ENCODE measurements around the gene IL23R. TPM values are rescaled to one million over a fixed set of nuclear protein-coding genes. Genes with fewer than 3 reads are reported as not detected.

Gene IL23R
- total and polyA plus RNA-seq, 4 donors: 0.08 to 0.09 TPM; not detected in 2

DNA sequence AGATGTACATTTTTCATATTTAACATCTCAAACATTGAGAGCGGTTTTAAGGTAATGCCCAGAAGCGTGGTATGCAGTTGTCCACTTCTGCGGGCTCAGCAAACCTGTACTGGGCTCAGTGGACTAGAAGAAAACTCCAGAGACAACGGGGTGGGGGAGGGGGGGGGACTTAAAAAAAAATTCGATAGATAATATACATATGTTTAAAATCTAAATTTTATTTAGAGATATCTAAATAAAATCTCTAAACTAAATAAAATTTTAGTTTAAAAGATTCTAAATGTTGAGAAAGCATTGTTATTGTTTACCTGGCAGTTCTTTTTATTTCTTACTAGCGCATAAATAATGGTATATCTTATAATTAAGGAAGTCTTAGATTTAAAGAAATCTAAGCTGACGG, 140.3 kb downstream of the IL23R start:
- Histone ChIP-seq H3K36me3 (ENCODE audit: control insufficient read depth in 4 of 4, insufficient read depth in 3 of 4, low read depth in 1 of 4, low read length in 3 of 4) (no peaks in the 10 kb centered on the region), H3K4me3 (ENCODE audit: low read depth in 1 of 3, low read length in 3 of 3) (no peak overlapping the region), H3K27me3 (ENCODE audit: control insufficient read depth in 4 of 4, insufficient read depth in 4 of 4, low read length in 3 of 4) (peaks cover 0 to 4% (median 1%) of the 10 kb centered on the region in 4 donors), H3K9me3 (ENCODE audit: control insufficient read depth in 4 of 4, low read length in 3 of 4) (no peaks in the 10 kb centered on the region), H3K27ac (ENCODE audit: low read depth in 1 of 2, low read length in 2 of 2) (no peak overlapping the region), H3K4me1 (ENCODE audit: control insufficient read depth in 4 of 4, insufficient read depth in 4 of 4, low read length in 3 of 4) (peaks cover 0 to 10% (median 1%) of the 10 kb centered on the region in 4 donors), H3K9ac (ENCODE audit: low read depth in 1 of 2, low read length in 2 of 2) (no peak overlapping the region)
- DNase-seq (ENCODE audit: low spot score): no peak
- 88% methylated on average over 7 of the region's 7 CpGs for WGBS
- no peak for TF ChIP-seq RXRA (IDR thresholded peaks at IDR 0.05)
- no peak for TF ChIP-seq EGR1 (IDR thresholded peaks at IDR 0.05; ENCODE audit: low read depth in 2 of 2)
- TF ChIP-seq, protein P1, sequence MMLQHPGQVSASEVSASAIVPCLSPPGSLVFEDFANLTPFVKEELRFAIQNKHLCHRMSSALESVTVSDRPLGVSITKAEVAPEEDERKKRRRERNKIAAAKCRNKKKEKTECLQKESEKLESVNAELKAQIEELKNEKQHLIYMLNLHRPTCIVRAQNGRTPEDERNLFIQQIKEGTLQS (IDR thresholded peaks at IDR 0.05): no peak
- TF ChIP-seq, protein P2, sequence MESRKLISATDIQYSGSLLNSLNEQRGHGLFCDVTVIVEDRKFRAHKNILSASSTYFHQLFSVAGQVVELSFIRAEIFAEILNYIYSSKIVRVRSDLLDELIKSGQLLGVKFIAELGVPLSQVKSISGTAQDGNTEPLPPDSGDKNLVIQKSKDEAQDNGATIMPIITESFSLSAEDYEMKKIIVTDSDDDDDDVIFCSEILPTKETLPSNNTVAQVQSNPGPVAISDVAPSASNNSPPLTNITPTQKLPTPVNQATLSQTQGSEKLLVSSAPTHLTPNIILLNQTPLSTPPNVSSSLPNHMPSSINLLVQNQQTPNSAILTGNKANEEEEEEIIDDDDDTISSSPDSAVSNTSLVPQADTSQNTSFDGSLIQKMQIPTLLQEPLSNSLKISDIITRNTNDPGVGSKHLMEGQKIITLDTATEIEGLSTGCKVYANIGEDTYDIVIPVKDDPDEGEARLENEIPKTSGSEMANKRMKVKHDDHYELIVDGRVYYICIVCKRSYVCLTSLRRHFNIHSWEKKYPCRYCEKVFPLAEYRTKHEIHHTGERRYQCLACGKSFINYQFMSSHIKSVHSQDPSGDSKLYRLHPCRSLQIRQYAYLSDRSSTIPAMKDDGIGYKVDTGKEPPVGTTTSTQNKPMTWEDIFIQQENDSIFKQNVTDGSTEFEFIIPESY (IDR thresholded peaks at IDR 0.05): no peak
- TF ChIP-seq, protein P3, sequence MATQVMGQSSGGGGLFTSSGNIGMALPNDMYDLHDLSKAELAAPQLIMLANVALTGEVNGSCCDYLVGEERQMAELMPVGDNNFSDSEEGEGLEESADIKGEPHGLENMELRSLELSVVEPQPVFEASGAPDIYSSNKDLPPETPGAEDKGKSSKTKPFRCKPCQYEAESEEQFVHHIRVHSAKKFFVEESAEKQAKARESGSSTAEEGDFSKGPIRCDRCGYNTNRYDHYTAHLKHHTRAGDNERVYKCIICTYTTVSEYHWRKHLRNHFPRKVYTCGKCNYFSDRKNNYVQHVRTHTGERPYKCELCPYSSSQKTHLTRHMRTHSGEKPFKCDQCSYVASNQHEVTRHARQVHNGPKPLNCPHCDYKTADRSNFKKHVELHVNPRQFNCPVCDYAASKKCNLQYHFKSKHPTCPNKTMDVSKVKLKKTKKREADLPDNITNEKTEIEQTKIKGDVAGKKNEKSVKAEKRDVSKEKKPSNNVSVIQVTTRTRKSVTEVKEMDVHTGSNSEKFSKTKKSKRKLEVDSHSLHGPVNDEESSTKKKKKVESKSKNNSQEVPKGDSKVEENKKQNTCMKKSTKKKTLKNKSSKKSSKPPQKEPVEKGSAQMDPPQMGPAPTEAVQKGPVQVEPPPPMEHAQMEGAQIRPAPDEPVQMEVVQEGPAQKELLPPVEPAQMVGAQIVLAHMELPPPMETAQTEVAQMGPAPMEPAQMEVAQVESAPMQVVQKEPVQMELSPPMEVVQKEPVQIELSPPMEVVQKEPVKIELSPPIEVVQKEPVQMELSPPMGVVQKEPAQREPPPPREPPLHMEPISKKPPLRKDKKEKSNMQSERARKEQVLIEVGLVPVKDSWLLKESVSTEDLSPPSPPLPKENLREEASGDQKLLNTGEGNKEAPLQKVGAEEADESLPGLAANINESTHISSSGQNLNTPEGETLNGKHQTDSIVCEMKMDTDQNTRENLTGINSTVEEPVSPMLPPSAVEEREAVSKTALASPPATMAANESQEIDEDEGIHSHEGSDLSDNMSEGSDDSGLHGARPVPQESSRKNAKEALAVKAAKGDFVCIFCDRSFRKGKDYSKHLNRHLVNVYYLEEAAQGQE (IDR thresholded peaks at IDR 0.05): no peak
- no peak for TF ChIP-seq TAF1 (conservative IDR thresholded peaks at IDR 0.05)
- TF ChIP-seq FOXA2 (IDR thresholded peaks at IDR 0.05): no peak

DNA sequence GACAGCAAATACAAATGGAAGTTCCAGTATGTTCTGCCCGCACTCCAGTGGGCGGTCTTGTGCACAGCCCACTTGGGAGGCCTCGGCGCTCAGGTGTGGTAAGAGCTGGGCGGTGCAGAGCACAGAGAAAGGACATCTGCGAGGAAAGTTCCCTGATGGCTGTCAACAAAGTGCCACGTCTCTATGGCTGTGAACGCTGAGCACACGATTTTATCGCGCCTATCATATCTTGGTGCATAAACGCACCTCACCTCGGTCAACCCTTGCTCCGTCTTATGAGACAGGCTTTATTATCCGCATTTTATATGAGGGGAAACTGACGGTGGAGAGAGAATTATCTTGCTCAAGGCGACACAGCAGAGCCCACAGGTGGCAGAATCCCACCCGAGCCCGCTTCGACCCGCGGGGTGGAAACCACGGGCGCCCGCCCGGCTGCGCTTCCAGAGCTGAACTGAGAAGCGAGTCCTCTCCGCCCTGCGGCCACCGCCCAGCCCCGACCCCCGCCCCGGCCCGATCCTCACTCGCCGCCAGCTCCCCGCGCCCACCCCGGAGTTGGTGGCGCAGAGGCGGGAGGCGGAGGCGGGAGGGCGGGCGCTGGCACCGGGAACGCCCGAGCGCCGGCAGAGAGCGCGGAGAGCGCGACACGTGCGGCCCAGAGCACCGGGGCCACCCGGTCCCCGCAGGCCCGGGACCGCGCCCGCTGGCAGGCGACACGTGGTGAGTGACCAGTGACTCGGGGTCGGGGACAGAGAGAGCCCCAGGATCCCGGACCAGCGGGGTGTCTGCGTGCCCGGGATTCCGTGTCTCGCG, 141.2 kb downstream of the IL23R start, which contains the start of gene IL12RB2:
Gene IL12RB2, plus strand, starts transcription at position 623 of the 810 bp plus-strand sequence. CDS start 12,496 bp downstream, outside the sequence.
- no peak within 1 kb of the TSS for H3K9ac ChIP-seq (ENCODE audit: low read depth in 1 of 2, low read length in 2 of 2)

More for the DNA sequence above, 141.2 kb downstream of the IL23R start, which contains the start of gene IL12RB2:
- H3K4me1 ChIP-seq (ENCODE audit: control insufficient read depth in 4 of 4, insufficient read depth in 4 of 4, low read length in 3 of 4): peaks cover 0 to 10% (median 1%) of the 10 kb centered on the region in 4 donors
- WGBS: 6% methylated on average over 75 of the region's 75 CpGs
- no peaks in the 10 kb centered on the region for H3K9me3 ChIP-seq (ENCODE audit: control insufficient read depth in 4 of 4, low read length in 3 of 4)
- H3K4me3 ChIP-seq (ENCODE audit: low read depth in 1 of 3, low read length in 3 of 3): peak within 1 kb of the TSS in 2 of 3 donors; percentile 20 to 57
- H3K27me3 ChIP-seq (ENCODE audit: control insufficient read depth in 4 of 4, insufficient read depth in 4 of 4, low read length in 3 of 4): peaks cover 0 to 4% (median 1%) of the 10 kb centered on the region in 4 donors
- TF ChIP-seq JUND (IDR thresholded peaks at IDR 0.05): no peak
- TF ChIP-seq, protein P4, sequence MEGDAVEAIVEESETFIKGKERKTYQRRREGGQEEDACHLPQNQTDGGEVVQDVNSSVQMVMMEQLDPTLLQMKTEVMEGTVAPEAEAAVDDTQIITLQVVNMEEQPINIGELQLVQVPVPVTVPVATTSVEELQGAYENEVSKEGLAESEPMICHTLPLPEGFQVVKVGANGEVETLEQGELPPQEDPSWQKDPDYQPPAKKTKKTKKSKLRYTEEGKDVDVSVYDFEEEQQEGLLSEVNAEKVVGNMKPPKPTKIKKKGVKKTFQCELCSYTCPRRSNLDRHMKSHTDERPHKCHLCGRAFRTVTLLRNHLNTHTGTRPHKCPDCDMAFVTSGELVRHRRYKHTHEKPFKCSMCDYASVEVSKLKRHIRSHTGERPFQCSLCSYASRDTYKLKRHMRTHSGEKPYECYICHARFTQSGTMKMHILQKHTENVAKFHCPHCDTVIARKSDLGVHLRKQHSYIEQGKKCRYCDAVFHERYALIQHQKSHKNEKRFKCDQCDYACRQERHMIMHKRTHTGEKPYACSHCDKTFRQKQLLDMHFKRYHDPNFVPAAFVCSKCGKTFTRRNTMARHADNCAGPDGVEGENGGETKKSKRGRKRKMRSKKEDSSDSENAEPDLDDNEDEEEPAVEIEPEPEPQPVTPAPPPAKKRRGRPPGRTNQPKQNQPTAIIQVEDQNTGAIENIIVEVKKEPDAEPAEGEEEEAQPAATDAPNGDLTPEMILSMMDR (IDR thresholded peaks at IDR 0.05; ENCODE audit: low read depth, low read length, missing input control): no peak
- TF ChIP-seq, protein P5, sequence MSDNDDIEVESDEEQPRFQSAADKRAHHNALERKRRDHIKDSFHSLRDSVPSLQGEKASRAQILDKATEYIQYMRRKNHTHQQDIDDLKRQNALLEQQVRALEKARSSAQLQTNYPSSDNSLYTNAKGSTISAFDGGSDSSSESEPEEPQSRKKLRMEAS (IDR thresholded peaks at IDR 0.05): no peak
- no peak for TF ChIP-seq TAF1 (conservative IDR thresholded peaks at IDR 0.05)
- DNase-seq (ENCODE audit: low spot score): peak; percentile 50
- no peak within 1 kb of the TSS for H3K27ac ChIP-seq (ENCODE audit: low read depth in 1 of 2, low read length in 2 of 2)
- no peaks in the 10 kb centered on the region for H3K36me3 ChIP-seq (ENCODE audit: control insufficient read depth in 4 of 4, insufficient read depth in 3 of 4, low read depth in 1 of 4, low read length in 3 of 4)

Measured in liver (tissue), 9 donors.